HL-60/S4 treated with phorbol 12-myristate 13-acetate at 8.2 ng/mL for 4 days and 3 days (cell line): ENCODE data around the gene MEF2D.

Source experiments
- in situ Hi-C: fragments of 300-500 bp; cut with MboI; formaldehyde crosslinking; loops from 2 replicates; pipeline ENCODE4 v1.15.0; 2022; ENCODE audit warnings: low sequenced_read_pairs

The MEF2D gene

GRCh38 chr1:156431769-156432668, 68.6 kb downstream of the MEF2D start:
- in situ Hi-C loops: no loop called here

DNA sequence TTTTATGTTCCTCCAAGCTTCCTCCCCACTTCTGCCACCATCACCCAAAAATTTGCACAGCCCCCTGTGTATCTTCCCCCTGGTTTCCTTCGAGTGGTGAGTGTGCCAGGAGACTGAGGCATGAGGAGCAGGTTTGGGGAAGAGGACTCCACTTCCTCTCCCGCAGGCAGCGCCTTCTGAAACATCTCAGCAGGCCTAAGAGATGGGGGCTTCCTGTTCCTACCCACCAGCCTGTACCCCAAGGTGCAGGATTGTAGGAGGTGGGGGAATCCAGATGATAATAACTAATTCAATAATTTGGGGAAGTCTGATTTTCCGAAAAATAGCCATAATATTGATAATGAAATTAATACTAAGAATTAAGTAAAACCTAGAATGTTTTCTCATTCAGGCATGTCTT, 69.2 kb downstream of the MEF2D start:
- in situ Hi-C loops: no loop called here

DNA sequence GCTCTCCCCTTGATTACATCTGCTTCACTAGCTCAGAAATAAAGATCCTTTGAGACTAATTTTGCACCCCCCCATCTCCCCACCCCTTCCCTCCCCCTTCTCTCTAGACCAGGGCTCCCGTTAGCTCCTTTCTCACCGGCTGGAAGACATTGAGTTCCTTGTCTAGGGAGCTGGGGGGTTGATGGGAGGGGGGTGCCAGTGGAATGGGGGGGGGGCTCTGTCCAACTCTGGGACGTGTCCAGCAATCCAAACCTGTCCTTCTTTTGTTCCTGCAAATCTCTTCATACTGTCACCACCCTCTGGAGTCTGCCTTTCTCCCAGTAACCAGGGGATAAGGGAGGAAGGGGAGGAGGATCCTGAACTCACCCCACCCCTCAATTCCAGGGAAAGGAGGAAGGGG, 69.7 kb downstream of the MEF2D start:
- in situ Hi-C loops: no loop called here

DNA sequence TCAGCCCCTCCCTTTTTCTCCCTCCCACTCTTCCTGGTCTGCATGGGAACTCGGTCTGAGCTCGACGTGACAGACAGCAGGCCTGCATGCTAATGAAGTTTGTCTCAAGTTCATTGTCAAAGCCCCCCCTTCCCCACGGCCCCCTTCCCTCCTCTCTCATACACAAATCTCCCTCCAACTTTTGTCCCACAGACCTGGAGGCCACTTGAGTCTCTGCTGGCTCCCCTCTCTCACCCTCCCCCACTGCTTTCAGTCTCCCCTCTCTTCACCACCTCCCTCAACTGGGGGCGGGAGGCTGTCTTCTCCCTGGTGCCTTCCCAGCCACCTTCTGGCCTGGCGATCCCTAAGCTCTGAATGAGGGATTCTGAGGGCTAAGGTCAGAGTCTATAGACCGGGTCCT, 70.3 kb downstream of the MEF2D start:
- in situ Hi-C loops: no loop called here

DNA sequence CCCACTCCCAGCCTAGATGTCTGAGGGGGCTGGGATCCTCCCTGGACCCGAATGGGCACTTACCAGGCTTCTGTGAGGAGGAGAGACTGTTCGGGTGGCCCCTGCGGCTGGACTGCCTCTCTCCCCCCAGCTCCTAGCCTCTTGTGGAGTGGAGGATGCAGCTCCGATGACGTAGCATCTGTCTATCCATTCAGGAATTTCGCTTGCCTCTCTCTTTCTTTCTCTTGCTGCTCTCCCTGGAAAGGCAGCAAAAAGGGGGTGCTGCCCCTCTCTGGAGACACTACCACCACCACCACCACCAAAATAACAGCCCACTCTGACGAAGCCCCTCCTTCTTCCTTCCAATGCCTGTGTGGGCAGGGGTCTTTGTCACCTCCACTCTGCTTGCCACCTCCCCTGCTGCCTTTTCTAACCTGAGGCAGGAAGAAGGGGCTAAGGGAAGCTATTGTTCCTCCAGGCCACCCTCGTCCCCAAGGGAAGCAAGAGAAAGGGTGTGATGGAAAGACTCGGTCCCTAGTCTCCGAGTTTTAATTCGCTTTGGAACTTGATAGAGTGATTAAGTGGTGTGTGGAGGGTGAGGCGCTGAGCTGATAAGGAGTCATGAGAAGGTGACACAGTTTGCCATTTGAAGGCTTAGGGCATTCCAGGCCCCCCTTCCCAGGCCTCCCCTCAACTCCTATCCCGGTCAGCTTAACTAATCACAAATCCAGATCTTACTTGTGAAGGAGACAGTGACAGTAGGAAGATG, 71.1 kb downstream of the MEF2D start:
- in situ Hi-C loops: no loop called here

DNA sequence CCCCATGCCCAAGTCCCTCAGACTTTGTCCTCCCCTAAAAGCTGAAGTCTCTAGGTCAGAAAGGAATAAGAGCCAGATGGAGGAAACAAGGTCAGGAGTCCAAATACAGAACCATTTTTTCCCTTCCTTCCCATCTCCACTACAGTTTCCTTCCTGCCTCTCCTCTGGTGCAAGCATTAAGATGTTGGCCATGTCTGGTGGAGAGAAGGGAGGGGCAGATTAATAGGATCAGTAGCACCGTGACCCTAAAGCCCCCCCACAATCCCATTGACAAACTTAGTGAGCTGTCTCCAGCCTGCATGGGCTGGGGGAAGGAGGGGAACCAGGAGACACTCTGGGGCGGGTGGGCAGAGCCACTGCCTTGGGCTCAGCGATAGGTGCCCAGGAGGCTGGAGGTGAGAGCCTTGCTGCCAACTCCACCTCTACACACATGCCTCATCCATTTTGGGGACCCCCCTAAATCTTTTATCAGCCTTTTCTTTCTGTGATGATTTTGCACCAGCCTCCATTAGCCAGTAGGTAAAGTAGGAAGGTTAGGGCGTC, 71.8 kb downstream of the MEF2D start:
- in situ Hi-C loops: no loop called here

GRCh38 chr1:156427957-156428356, 72.6 kb downstream of the MEF2D start:
- in situ Hi-C loops: no loop called here

DNA sequence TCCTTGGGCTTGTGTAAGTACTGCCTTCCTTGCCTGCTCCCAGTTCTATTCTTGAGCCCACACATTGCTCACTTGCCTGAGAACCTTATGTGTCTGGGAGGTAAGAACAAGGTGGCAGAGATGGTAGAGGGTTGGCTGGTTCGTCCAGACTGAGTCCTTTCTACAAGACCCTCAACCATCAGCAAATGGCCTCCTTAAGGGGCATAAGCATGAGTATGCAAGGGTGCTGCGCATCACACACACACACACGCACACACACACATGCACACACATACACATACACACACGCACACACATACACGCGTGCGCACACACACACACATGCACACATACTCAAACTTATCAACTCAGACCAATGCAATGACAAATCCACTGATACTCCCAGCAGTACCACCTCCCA, 74.6 kb downstream of the MEF2D start:
- in situ Hi-C loops: no loop called here

GRCh38 chr1:156424806-156425432, 75.7 kb downstream of the MEF2D start:
- in situ Hi-C loops: no loop called here

DNA sequence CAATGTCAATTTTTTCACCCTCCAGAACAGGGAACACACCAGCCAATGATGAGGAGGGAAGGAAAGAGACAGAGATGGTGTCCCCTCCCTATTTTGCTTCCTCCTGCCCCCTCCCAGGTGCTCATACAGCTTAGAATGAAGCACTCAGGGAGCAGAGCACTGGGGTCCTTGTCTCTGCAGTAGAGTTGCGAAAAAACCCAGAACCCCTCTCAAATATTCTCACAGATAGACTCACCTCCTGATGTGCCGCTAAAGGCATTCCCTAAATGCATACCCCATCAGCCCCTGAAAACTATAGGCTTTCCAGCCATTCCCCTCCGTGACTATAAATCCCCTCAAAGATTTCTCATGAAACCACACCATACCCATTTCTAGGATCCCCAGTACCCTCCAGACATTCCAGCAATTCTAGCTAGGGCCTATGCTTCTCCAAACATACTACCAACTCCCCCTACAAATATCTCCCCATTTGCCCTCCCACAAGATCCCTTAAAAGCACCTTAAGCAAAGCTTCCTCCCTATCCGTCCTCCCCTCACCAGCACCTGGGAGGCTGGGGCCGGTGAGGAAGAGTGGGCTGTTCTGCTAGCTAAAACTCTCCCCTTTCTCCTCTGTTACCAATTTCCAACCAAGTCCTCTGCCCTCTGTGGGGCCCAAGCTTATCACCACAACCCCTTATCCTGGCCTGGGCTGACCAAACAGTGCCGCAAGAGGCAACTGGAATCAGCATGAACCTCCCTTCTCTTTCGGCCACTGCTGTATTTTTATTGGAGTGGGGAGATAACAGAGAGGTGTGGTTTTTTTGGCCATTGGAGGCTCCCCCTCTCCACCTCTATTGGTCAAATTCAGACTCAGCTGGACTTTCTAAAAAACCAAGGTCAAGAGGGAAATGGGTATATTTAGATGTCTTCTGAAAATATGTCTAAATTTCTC, 76.9 kb downstream of the MEF2D start:
- in situ Hi-C loops: no loop called here

GRCh38 chr1:156422602-156423091, 77.9 kb downstream of the MEF2D start:
- in situ Hi-C loops: no loop called here

GRCh38 chr1:156421939-156422601, 78.5 kb downstream of the MEF2D start:
- in situ Hi-C loops: no loop called here

DNA sequence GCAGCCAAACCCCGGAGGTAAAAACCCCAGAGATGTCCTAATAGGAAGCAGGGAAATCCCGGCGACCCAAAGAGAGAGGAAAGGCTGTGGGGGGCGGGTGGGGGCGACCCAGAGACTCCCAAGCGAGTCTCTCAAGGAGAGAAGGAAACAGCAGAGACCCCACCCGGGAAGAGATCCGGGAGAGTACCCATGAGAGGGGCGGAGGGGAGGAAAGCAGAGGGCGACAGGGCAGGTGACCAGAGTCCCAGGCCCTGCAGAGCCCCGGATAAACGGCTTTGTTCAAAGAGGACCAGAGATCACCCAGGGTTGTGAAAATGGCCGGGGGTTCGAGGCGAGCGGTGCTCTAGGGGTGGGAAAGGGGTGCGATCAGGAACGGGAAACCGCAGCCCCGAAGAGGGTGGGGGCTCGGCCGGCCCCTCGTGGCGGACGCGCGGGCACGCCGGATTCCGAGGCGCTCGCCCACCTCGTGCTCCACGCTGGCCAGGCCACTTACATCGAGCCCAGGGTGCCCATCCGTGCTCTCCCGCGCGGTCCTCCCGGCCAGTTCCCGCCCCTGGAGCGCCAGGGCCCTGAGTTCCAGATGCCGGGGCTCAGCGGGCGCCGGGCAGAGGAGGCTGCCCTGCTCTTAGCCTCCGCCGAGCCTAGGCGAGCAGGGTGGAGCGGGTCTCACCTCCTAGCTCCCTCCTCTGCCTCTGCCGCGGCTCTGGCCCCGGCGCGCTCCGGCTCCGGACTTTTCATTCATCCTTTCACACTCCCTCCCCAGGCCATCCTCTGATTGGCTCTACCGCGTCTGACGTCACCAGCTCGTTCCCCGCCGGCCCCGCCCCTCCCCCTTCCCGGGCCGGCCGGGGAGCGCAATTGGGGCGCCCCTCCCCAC, 79.3 kb downstream of the MEF2D start:
- in situ Hi-C loops: no loop called here

- in situ Hi-C loops: no loop called here
Observed at GRCh38 chr1:156420205-156421061, 80.1 kb downstream of the MEF2D start.

DNA sequence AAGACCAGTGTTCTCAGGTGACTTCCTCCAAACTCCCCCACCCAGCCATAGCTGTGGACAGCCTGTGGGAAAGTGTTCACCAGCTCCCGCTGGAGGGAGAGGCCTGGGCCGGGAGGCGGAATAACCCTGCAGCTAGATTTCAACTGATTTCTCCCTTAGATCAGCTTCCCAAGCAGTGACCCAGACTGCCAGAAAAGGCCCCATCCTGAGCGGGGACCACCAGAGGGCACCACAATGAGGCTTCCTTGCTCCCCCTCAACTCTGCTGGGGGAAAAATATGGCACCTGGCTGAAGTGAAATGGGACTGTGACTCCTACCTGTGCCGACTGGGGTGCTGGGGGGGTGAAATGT, 80.7 kb downstream of the MEF2D start:
- in situ Hi-C loops: no loop called here

DNA sequence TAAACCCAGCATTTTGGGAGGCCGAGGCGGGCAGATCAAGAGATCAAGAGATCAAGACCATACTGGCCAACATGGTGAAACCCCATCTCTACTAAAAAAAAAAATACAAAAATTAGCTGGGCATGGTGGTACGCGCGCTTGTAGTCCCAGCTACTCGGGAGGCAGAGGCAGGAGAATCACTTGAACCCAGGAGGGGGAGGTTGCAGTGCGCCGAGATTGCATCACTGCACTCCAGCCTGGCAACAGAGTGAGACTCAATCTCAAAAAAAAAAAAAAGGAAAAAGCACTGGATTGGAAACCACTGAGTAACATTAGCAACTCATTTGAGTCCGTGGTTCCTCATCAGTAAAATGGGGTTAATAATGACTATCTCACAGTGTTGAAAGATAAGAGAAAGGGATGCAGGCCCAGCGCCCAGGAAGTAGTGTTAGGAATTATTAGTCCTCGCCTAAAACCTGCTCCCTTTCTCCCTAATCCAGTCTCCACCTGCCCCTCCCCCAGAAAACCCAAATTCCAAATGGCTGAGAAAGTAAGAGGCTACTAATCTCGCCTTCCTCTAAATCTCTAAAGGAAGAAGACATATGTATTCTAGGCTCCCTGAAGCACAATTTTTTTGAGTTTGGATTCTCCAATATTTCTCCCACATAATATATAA, 82.0 kb downstream of the MEF2D start:
- in situ Hi-C loops: no loop called here

- in situ Hi-C loops: no loop called here
Observed at GRCh38 chr1:156417401-156418020, 83.1 kb downstream of the MEF2D start.
